K562 (cell line): ENCODE measurements around the gene NARF. TPM values are rescaled to one million over a fixed set of nuclear protein-coding genes. Genes with fewer than 3 reads are reported as not detected.

Experiments used
- ARNT ChIP-seq, 2 experiments: fragments of 450-650 bp; IDR thresholded peaks; 2 replicates each; pipeline ENCODE4 v1.6.1; 2016; ENCODE audit warnings: mild to moderate bottlenecking in 1 of 2
- ATF1 ChIP-seq, 2 experiments: fragments of 450-650 bp in 1 of 2; IDR thresholded peaks; 2 replicates each; pipeline ENCODE4 v1.6.1; 2016; ENCODE audit warnings: missing compliant biosample characterization in 1 of 2, missing genetic modification characterization in 1 of 2
- ATF3 ChIP-seq, 2 experiments: fragments of 450-650 bp in 1 of 2; sonication (generic) in 1 of 2; formaldehyde crosslinking in 1 of 2; IDR thresholded peaks in 1 of 2; conservative IDR thresholded peaks in 1 of 2; 2 replicates each; pipeline versions ENCODE4 v1.6.1 to v1.8.1; 2016 to 2023; ENCODE audit warnings: mild to moderate bottlenecking in 2 of 2, moderate library complexity in 2 of 2, inconsistent platforms in 1 of 2, missing genetic modification reagents in 1 of 2
- BRD4 ChIP-seq: fragments of 200-600 bp; sonication (generic); IDR thresholded peaks from 2 replicates; pipeline ENCODE4 v1.6.1; 2017; ENCODE audit warnings: inconsistent platforms
- CHD1 ChIP-seq: fragments of 200-600 bp; sonication (generic); IDR thresholded peaks from one replicate; pipeline ENCODE4 v1.6.1; 2012; ENCODE audit warnings: mild to moderate bottlenecking, moderate library complexity, low read length, inconsistent platforms
- E2F1 ChIP-seq: sonication (generic); formaldehyde crosslinking; IDR thresholded peaks from 2 replicates; pipeline ENCODE4 v1.8.1; 2023; ENCODE audit warnings: mild to moderate bottlenecking, missing genetic modification reagents, moderate library complexity
- ETS1 ChIP-seq: conservative IDR thresholded peaks from 2 replicates; pipeline ENCODE4 v1.6.1; 2011; ENCODE audit warnings: low read depth, mild to moderate bottlenecking, low read length; ENCODE audit not compliant: control insufficient read depth
- FOXA3 ChIP-seq, 2 experiments: fragments of 450-650 bp in 1 of 2; sonication (generic) in 1 of 2; formaldehyde crosslinking; IDR thresholded peaks in 1 of 2; conservative IDR thresholded peaks in 1 of 2; 2 replicates each; pipeline versions ENCODE4 v1.4.0 to v1.8.0; 2020 to 2022; ENCODE audit warnings: mild to moderate bottlenecking in 2 of 2, missing genetic modification reagents in 1 of 2
- FOXK2 ChIP-seq, 2 experiments: fragments of 450-650 bp; IDR thresholded peaks in 1 of 2; conservative IDR thresholded peaks in 1 of 2; 2 replicates each; pipeline ENCODE4 v1.6.1; 2016; ENCODE audit warnings: low read depth in 2 of 2, mild to moderate bottlenecking in 1 of 2
- HMG20B ChIP-seq: fragments of 250-450 bp; sonication (Bioruptor Pico); IDR thresholded peaks from 2 replicates; pipeline ENCODE4 v1.5.0; 2021; ENCODE audit warnings: mild to moderate bottlenecking
- IFI16 ChIP-seq: fragments of 250-450 bp; sonication (Bioruptor Pico); IDR thresholded peaks from 2 replicates; pipeline ENCODE4 v2.1.2; 2022; ENCODE audit warnings: mild to moderate bottlenecking, inconsistent platforms
- LCOR ChIP-seq: sonication (generic); formaldehyde crosslinking; IDR thresholded peaks from 2 replicates; pipeline ENCODE4 v1.8.0; 2022; ENCODE audit warnings: mild to moderate bottlenecking, missing genetic modification reagents
- MTA1 ChIP-seq: fragments of 450-650 bp; IDR thresholded peaks from 2 replicates; pipeline ENCODE4 v1.6.1; 2017; ENCODE audit warnings: borderline replicate concordance
- NONO ChIP-seq, 2 experiments: fragments of 200-400 bp in 1 of 2; fragments of 450-650 bp in 1 of 2; formaldehyde crosslinking in 1 of 2; IDR thresholded peaks; 2 replicates each; pipeline ENCODE4 v1.6.1; 2017; ENCODE audit warnings: low read depth in 2 of 2, mild to moderate bottlenecking in 2 of 2, moderate library complexity in 2 of 2, low read length in 1 of 2
- RNF2 ChIP-seq: sonication (generic); IDR thresholded peaks from 2 replicates; pipeline ENCODE4 v1.6.1; 2016
- SMARCA4 ChIP-seq: fragments of 450-650 bp; IDR thresholded peaks from 2 replicates; pipeline ENCODE4 v1.6.1; 2016
- TAF1 ChIP-seq: IDR thresholded peaks from 2 replicates; pipeline ENCODE4 v1.6.1; 2011; ENCODE audit warnings: mild to moderate bottlenecking, low read length, moderate library complexity; ENCODE audit not compliant: insufficient read depth, control insufficient read depth, severe bottlenecking; ENCODE audit errors: extremely low read depth
- TAL1 ChIP-seq: fragments of 450-650 bp; IDR thresholded peaks from 2 replicates; pipeline ENCODE4 v1.6.1; 2016; ENCODE audit warnings: mild to moderate bottlenecking
- TFAM ChIP-seq: fragments of 250-450 bp; sonication (Bioruptor Pico); conservative IDR thresholded peaks from 2 replicates; pipeline ENCODE4 v1.5.0; 2021; ENCODE audit warnings: mild to moderate bottlenecking, moderate library complexity
- ZNF280B ChIP-seq: fragments of 250-450 bp; sonication (Bioruptor Pico); IDR thresholded peaks from 2 replicates; pipeline ENCODE4 v1.5.1; 2021; ENCODE audit warnings: mild to moderate bottlenecking
- ZSCAN29 ChIP-seq: fragments of 450-650 bp; IDR thresholded peaks from 2 replicates; pipeline ENCODE4 v1.6.1; 2017
- polyA plus RNA-seq, 8 experiments: library from polyadenylated mRNA; depleted of rRNA in 4 of 8; stranded (reverse) in 5 of 8; unstranded in 3 of 8; fragments of >200 nt; fragmentation: Nextera tagmentation in 2 of 8; fragmentation: Illumina TruSeq in 1 of 8; extraction: Ambion mirVana in 2 of 8; extraction: Trizol in 1 of 8; gene quantifications; 2 replicates each; pipeline versions ENCODE4 v1.2.1 to v1.2.3, GENCODE V29; 2011 to 2014; ENCODE audit warnings: inconsistent platforms in 1 of 8, missing spikeins in 1 of 8
- total RNA-seq, 7 experiments: library from RNA; depleted of rRNA in 6 of 7; stranded (reverse); fragments of >200 nt in 6 of 7; fragmentation: Illumina TruSeq in 2 of 7; extraction: Trizol in 2 of 7; gene quantifications; 2 replicates each; pipeline versions ENCODE4 v1.2.1 to v1.2.3, GENCODE V29; 2011 to 2021; ENCODE audit warnings: low replicate concordance in 1 of 7
- TF ChIP-seq, protein P1 (sequence below): fragments of 450-650 bp; IDR thresholded peaks from one replicate; pipeline ENCODE4 v1.6.1; 2018; ENCODE audit warnings: mild to moderate bottlenecking, moderate library complexity; ENCODE audit not compliant: partially characterized antibody

Gene NARF
- total and polyA plus RNA-seq, 9 of the 15 experiments (the other 6 are each of a cell fraction or from before 2014, with no cell fraction given): 60.4 to 423 (median 132) TPM

- no peak for TF ChIP-seq ZNF280B (CRISPR knock-in tag)
- TF ChIP-seq ARNT (IDR thresholded peaks at IDR 0.05): peak; percentile 90 to 94
- peak; percentile 70 for TF ChIP-seq TAF1
- TF ChIP-seq TFAM (CRISPR knock-in tag): no peak
- no peak for TF ChIP-seq HMG20B (CRISPR knock-in tag)
- TF ChIP-seq ETS1: 0 out of 2 replicates have a peak, but pooled peaks have one; percentile 66
- TF ChIP-seq NONO (IDR thresholded peaks at IDR 0.05; ENCODE audit: low read depth in 2 of 2, low read length in 1 of 2): peak in 1 of 2 experiments; percentile 94; a peak in 2 of 4 replicates
- peak; percentile 8; the same call in 1 of the 2 replicates for TF ChIP-seq ZSCAN29
- peak; percentile 62; the same call in 1 of the 2 replicates for TF ChIP-seq ATF3 (IDR thresholded peaks at IDR 0.05)
- TF ChIP-seq ATF3 (CRISPR knock-in tag; conservative IDR thresholded peaks at IDR 0.05): no peak
- TF ChIP-seq BRD4: no peak
- TF ChIP-seq RNF2: peak; percentile 99
- 0 out of 2 replicates have a peak, but pooled peaks have one; percentile 10 for TF ChIP-seq E2F1 (CRISPR knock-in tag)
- TF ChIP-seq CHD1: no peak
- TF ChIP-seq SMARCA4: peak; percentile 99
- TF ChIP-seq IFI16 (CRISPR knock-in tag): no peak
- peak; percentile 93 to 95 for TF ChIP-seq FOXK2 (conservative IDR thresholded peaks at IDR 0.05 in 1 of 2, IDR thresholded peaks at IDR 0.05 in 1 of 2; ENCODE audit: low read depth in 2 of 2)
- TF ChIP-seq, protein P1, sequence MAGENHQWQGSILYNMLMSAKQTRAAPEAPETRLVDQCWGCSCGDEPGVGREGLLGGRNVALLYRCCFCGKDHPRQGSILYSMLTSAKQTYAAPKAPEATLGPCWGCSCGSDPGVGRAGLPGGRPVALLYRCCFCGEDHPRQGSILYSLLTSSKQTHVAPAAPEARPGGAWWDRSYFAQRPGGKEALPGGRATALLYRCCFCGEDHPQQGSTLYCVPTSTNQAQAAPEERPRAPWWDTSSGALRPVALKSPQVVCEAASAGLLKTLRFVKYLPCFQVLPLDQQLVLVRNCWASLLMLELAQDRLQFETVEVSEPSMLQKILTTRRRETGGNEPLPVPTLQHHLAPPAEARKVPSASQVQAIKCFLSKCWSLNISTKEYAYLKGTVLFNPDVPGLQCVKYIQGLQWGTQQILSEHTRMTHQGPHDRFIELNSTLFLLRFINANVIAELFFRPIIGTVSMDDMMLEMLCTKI: no peak
- no peak for TF ChIP-seq LCOR (CRISPR knock-in tag)
- TF ChIP-seq FOXA3 (CRISPR knock-in tag; conservative IDR thresholded peaks at IDR 0.05 in 1 of 2, IDR thresholded peaks at IDR 0.05 in 1 of 2): peak; percentile 99
- no peak for TF ChIP-seq ATF1 (CRISPR knock-in tag; IDR thresholded peaks at IDR 0.05)
- peak; percentile 87 for TF ChIP-seq ATF1 (tag; IDR thresholded peaks at IDR 0.05)
- TF ChIP-seq TAL1: peak; percentile 98
- TF ChIP-seq MTA1: peak; percentile 88
Observed at GRCh38 chr17:82461827-82462524, 3.4 kb downstream of the NARF start (continued).
